Measurements from ENCODE around the gene NOTO.

Gene NOTO

GRCh38 chr2:73235315-73236028 is 33.1 kb downstream of the NOTO start:
- no peak for DNase-seq

- no peak for DNase-seq
Measured at GRCh38 chr2:73237168-73237567, 34.8 kb downstream of the NOTO start.

- DNase-seq, result no peak
Measured at GRCh38 chr2:73238149-73238548, 35.8 kb downstream of the NOTO start.

- DNase-seq, result no peak
Measured at GRCh38 chr2:73238976-73239375, 36.6 kb downstream of the NOTO start.

GRCh38 chr2:73239776-73240175 is 37.4 kb downstream of the NOTO start:
- no peak for DNase-seq

- DNase-seq, result peak in 1 of 2 experiments; percentile 33
Measured at GRCh38 chr2:73243884-73244570, 41.7 kb downstream of the NOTO start.

- DNase-seq, result no peak
Measured at GRCh38 chr2:73244580-73244979, 42.2 kb downstream of the NOTO start.

GRCh38 chr2:73246850-73247249 is 44.5 kb downstream of the NOTO start:
- DNase-seq, result no peak

- DNase-seq, result no peak
Measured at GRCh38 chr2:73249636-73250035, 47.3 kb downstream of the NOTO start.

GRCh38 chr2:73250872-73251846 is 48.8 kb downstream of the NOTO start:
- no peak for DNase-seq

GRCh38 chr2:73252238-73253027 is 50.1 kb downstream of the NOTO start:
- DNase-seq, result no peak

GRCh38 chr2:73253400-73253799 is 51.0 kb downstream of the NOTO start:
- DNase-seq, result no peak

- DNase-seq, result no peak
Measured at GRCh38 chr2:73253901-73254300, 51.5 kb downstream of the NOTO start.

- no peak for DNase-seq
Measured at GRCh38 chr2:73254343-73255006, 52.1 kb downstream of the NOTO start.

GRCh38 chr2:73255007-73255644 is 52.8 kb downstream of the NOTO start:
- no peak for DNase-seq

GRCh38 chr2:73255907-73256617 is 53.7 kb downstream of the NOTO start:
- no peak for DNase-seq

GRCh38 chr2:73256618-73256922 is 54.2 kb downstream of the NOTO start:
- no peak for DNase-seq

GRCh38 chr2:73257021-73257420 is 54.6 kb downstream of the NOTO start:
- no peak for DNase-seq

GRCh38 chr2:73257425-73258125 is 55.2 kb downstream of the NOTO start:
- no peak for DNase-seq

GRCh38 chr2:73258186-73258912 is 56.0 kb downstream of the NOTO start:
- DNase-seq, result no peak

All from SW 1271 (cell line).